ENCODE results near the gene PLXNA2. TPM values are rescaled to one million over a fixed set of nuclear protein-coding genes. Genes with fewer than 3 reads are reported as not detected.

The PLXNA2 gene
- polyA plus RNA-seq, 2 of the 4 experiments (the other 2 are of a cell fraction): 0.36 to 0.87 TPM

- no peaks in the 10 kb centered on the region for H3K9me3 ChIP-seq
- ChIA-PET POLR2A (no interaction called here), CTCF (no interaction called here)
- FAIRE-seq: no peak
- TF ChIP-seq RCOR1 (IDR thresholded peaks at IDR 0.05; ENCODE audit: low read depth, low read length) (no peak), KDM1A (IDR thresholded peaks at IDR 0.05; ENCODE audit: low read depth) (no peak), RARB (CRISPR knock-in tag; IDR thresholded peaks at IDR 0.05) (no peak), PBX3 (IDR thresholded peaks at IDR 0.05) (no peak)
- ATAC-seq: no peak
- DNase-seq (ENCODE audit: low read depth in 1 of 2, low spot score in 1 of 2): no peak
- no peak overlapping the region for H3K27ac ChIP-seq
- no peaks in the 10 kb centered on the region for H3K4me1 ChIP-seq
- no peak overlapping the region for H3K4me2 ChIP-seq
- no peak overlapping the region for H3K4me3 ChIP-seq
- 11% methylated on average over 2 of the region's 2 CpGs for WGBS (ENCODE audit: missing lambda C conversion rate)
Observed at GRCh38 chr1:208272311-208272710, 28.1 kb upstream of the PLXNA2 start.

- TF ChIP-seq HES2 (IDR thresholded peaks at IDR 0.05) (no peak), JUNB (IDR thresholded peaks at IDR 0.05) (no peak), RCOR1 (IDR thresholded peaks at IDR 0.05; ENCODE audit: low read depth, low read length) (no peak), JUN (IDR thresholded peaks at IDR 0.05) (no peak), REST (IDR thresholded peaks at IDR 0.05) (no peak), HOXB5 (CRISPR knock-in tag; IDR thresholded peaks at IDR 0.05) (no peak), ELK1 (IDR thresholded peaks at IDR 0.05; ENCODE audit: low read depth, low read length) (no peak), USF2 (IDR thresholded peaks at IDR 0.05) (no peak), CHD2 (IDR thresholded peaks at IDR 0.05; ENCODE audit: low read length, partially characterized antibody) (no peak), KDM1A (IDR thresholded peaks at IDR 0.05; ENCODE audit: low read depth) (no peak), HOXA7 (CRISPR knock-in tag; IDR thresholded peaks at IDR 0.05) (no peak), E2F6 (IDR thresholded peaks at IDR 0.05; ENCODE audit: borderline replicate concordance, low read depth) (no peak), NPAS2 (CRISPR knock-in tag; IDR thresholded peaks at IDR 0.05; ENCODE audit: borderline replicate concordance) (no peak), HOXB13 (CRISPR knock-in tag; IDR thresholded peaks at IDR 0.05; ENCODE audit: low read depth) (no peak), PBX3 (IDR thresholded peaks at IDR 0.05) (no peak), RARB (CRISPR knock-in tag; IDR thresholded peaks at IDR 0.05) (no peak)
- Histone ChIP-seq H3K4me2 (no peak overlapping the region), H3K27ac (no peak overlapping the region), H3K9me3 (no peaks in the 10 kb centered on the region), H3K4me1 (no peaks in the 10 kb centered on the region), H3K4me3 (no peak overlapping the region)
- POLR2A ChIA-PET: no interaction called here
- no peak for DNase-seq (ENCODE audit: low read depth in 1 of 2, low spot score in 1 of 2)
- no peak for ATAC-seq
- 1% methylated on average over 3 of the region's 3 CpGs for WGBS (ENCODE audit: missing lambda C conversion rate)
- FAIRE-seq: no peak
- CTCF ChIA-PET: interaction anchor here (1.7 kb wide), 1 partner anchor 12 kb away, joined by 4 read pairs; no protein-coding TSS in a partner anchor
Observed at GRCh38 chr1:208271236-208271635, 27.1 kb upstream of the PLXNA2 start.
